ENCODE data around the gene CCL15. TPM values are rescaled to one million over a fixed set of nuclear protein-coding genes. Genes with fewer than 3 reads are reported as not detected.

The CCL15 gene
- total and polyA plus RNA-seq, 2 donors (not counting 3 experiments of a cell fraction or from before 2014, with no cell fraction given), result not detected

DNA sequence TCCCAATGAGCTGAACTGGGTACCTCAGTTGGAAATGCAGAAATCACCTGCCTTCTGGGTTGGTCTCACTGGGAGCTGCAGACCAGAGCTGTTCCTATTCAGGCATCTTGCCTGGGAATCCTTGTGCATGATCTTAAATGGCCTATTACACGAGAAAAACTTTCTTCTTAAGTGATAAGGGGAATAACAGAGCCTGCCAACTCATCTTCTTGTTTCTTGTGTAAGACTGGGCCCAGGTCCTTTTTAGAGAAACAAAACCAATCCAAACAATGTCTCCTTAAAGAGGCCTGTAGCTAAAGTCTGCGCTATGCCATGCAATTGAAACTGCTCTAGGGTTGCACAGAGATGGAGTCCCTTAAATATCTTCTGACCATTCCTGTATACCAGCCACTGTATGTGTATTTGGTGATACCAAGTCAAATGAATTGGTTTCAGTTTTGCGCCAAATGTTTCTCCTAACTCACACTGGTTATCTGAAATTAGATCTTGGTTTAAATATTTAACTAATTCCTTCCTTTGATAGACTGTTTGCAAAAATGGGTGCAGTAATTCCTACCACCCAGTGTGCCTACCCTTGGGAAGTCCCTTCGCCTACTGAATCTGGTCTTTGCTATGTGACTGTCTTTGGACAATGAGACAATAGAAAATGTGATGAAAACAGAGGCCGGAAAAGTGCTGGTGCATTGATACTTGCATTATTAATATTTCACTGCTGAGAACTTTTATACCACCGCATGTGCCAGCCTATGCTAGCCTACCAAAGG lies 22.9 kb upstream of the CCL15 start:
- DNase-seq (ENCODE audit: low read depth, low spot score) (no peak), FAIRE-seq (no peak)
- Histone ChIP-seq H3K4me3 (replicated peaks in 1 of 3; ENCODE audit: insufficient read depth in 1 of 3, low read depth in 1 of 3, low read length in 3 of 3) (no peak overlapping the region), H3K4me2 (ENCODE audit: insufficient read depth, low read length) (no peak overlapping the region), H4K20me1 (replicated peaks; ENCODE audit: control insufficient read depth, extremely low read depth, insufficient read depth, low read length) (no peaks in the 10 kb centered on the region), H2AFZ (ENCODE audit: low read depth, low read length) (no peak overlapping the region), H3K9ac (replicated peaks; ENCODE audit: extremely low read depth, insufficient read depth, low read length) (no peak overlapping the region), H3K27me3 (ENCODE audit: control insufficient read depth in 2 of 2, insufficient read depth in 2 of 2, low read length in 2 of 2) (peaks cover 2 to 6% of the 10 kb centered on the region in 2 experiments), H3K4me1 (ENCODE audit: control insufficient read depth, extremely low read depth, insufficient read depth, low read length) (no peaks in the 10 kb centered on the region), H3K9me3 (replicated peaks; ENCODE audit: control insufficient read depth, insufficient read depth, low read length) (no peaks in the 10 kb centered on the region), H3K36me3 (ENCODE audit: control insufficient read depth in 2 of 2, extremely low read depth in 1 of 2, insufficient read depth in 2 of 2, low read length in 2 of 2) (no peaks in the 10 kb centered on the region), H3K9me1 (replicated peaks; ENCODE audit: control insufficient read depth, extremely low read depth, insufficient read depth, low read length) (no peaks in the 10 kb centered on the region), H3K27ac (ENCODE audit: insufficient read depth, low read depth, low read length) (no peak overlapping the region), H3K79me2 (ENCODE audit: control insufficient read depth, insufficient read depth, low read length) (no peaks in the 10 kb centered on the region)
- ChIA-PET POLR2A (no interaction called here), CTCF (interaction anchor here (1.2 kb wide), 1 partner anchor 55 kb away, joined by 3 read pairs; no protein-coding TSS in a partner anchor)
- intact Hi-C loops (cut with micrococcal nuclease) (no loop called here), dilution Hi-C loops (cut with MboI; ENCODE audit: extremely low pct_ligation_motif_present, low sequenced_read_pairs) (no loop called here)
- no peak for TF ChIP-seq CTCF (IDR thresholded peaks at IDR 0.05; ENCODE audit: extremely low read depth in 1 of 2, insufficient read depth in 1 of 2, low read depth in 1 of 2, low read length in 2 of 2)
- TF ChIP-seq FOS (IDR thresholded peaks at IDR 0.05; ENCODE audit: borderline replicate concordance, insufficient read depth, low read length), result no peak
- TF ChIP-seq EZH2 (IDR thresholded peaks at IDR 0.05; ENCODE audit: borderline replicate concordance, low read depth, low read length, severe bottlenecking), result no peak
- no TSS peak for BruUV-seq (replicated peaks)

- H3K4me3 ChIP-seq (replicated peaks in 1 of 3; ENCODE audit: insufficient read depth in 1 of 3, low read depth in 1 of 3, low read length in 3 of 3), result no peak overlapping the region
- no peak overlapping the region for H2AFZ ChIP-seq (ENCODE audit: low read depth, low read length)
- no peaks in the 10 kb centered on the region for H3K9me3 ChIP-seq (replicated peaks; ENCODE audit: control insufficient read depth, insufficient read depth, low read length)
- no peak overlapping the region for H3K4me2 ChIP-seq (ENCODE audit: insufficient read depth, low read length)
- peaks cover 2 to 3% of the 10 kb centered on the region in 2 experiments for H3K27me3 ChIP-seq (ENCODE audit: control insufficient read depth in 2 of 2, insufficient read depth in 2 of 2, low read length in 2 of 2)
- no peaks in the 10 kb centered on the region for H4K20me1 ChIP-seq (replicated peaks; ENCODE audit: control insufficient read depth, extremely low read depth, insufficient read depth, low read length)
- ChIA-PET CTCF (interaction anchor here (0.9 to 1.8 kb wide), 4 partner anchors 10 to 50 kb away, joined by 3 to 8 read pairs (median 4); no protein-coding TSS in a partner anchor), POLR2A (no interaction called here)
- H3K79me2 ChIP-seq (ENCODE audit: control insufficient read depth, insufficient read depth, low read length), result no peaks in the 10 kb centered on the region
- H3K36me3 ChIP-seq (ENCODE audit: control insufficient read depth in 2 of 2, extremely low read depth in 1 of 2, insufficient read depth in 2 of 2, low read length in 2 of 2), result no peaks in the 10 kb centered on the region
- TF ChIP-seq MAX (IDR thresholded peaks at IDR 0.05; ENCODE audit: insufficient read depth, insufficient read length), result no peak
- TF ChIP-seq GATA2 (IDR thresholded peaks at IDR 0.05; ENCODE audit: insufficient read depth, insufficient read length, low read depth, low read length), result no peak
- no peak for TF ChIP-seq FOS (IDR thresholded peaks at IDR 0.05; ENCODE audit: borderline replicate concordance, insufficient read depth, low read length)
- TF ChIP-seq MYC (IDR thresholded peaks at IDR 0.05; ENCODE audit: low read depth, low read length), result no peak
- no peak for TF ChIP-seq POLR2AphosphoS5 (IDR thresholded peaks at IDR 0.05; ENCODE audit: insufficient read depth, low read depth, low read length)
- no peak for TF ChIP-seq JUN (IDR thresholded peaks at IDR 0.05; ENCODE audit: borderline replicate concordance, insufficient read depth, insufficient read length, low read depth)
- TF ChIP-seq EZH2 (IDR thresholded peaks at IDR 0.05; ENCODE audit: borderline replicate concordance, low read depth, low read length, severe bottlenecking), result no peak
- no peak for TF ChIP-seq POLR2A (IDR thresholded peaks at IDR 0.05; ENCODE audit: low read depth, low read length)
- TF ChIP-seq CTCF (IDR thresholded peaks at IDR 0.05; ENCODE audit: extremely low read depth in 1 of 2, insufficient read depth in 1 of 2, low read depth in 1 of 2, low read length in 2 of 2), result no peak
- dilution Hi-C loops (cut with MboI; ENCODE audit: extremely low pct_ligation_motif_present, low sequenced_read_pairs), result no loop called here
- H3K27ac ChIP-seq (ENCODE audit: insufficient read depth, low read depth, low read length), result no peak overlapping the region
- no peaks in the 10 kb centered on the region for H3K9me1 ChIP-seq (replicated peaks; ENCODE audit: control insufficient read depth, extremely low read depth, insufficient read depth, low read length)
- H3K4me1 ChIP-seq (ENCODE audit: control insufficient read depth, extremely low read depth, insufficient read depth, low read length), result peaks cover 9% of the 10 kb centered on the region
- FAIRE-seq (no peak), DNase-seq (ENCODE audit: low read depth, low spot score) (no peak)
- intact Hi-C loops (cut with micrococcal nuclease), result no loop called here
- no TSS peak for BruUV-seq (replicated peaks)
- H3K9ac ChIP-seq (replicated peaks; ENCODE audit: extremely low read depth, insufficient read depth, low read length), result no peak overlapping the region
These were observed 18.1 kb upstream of the CCL15 start for GRCh38 chr17:36019423-36019822.

Measured in endothelial cell of umbilical vein (primary cell).